PC-9 (cell line): ENCODE data around the gene NELFB.

ENCODE experiments used
- EZH2 ChIP-seq: fragments of 200-600 bp; sonication (generic); IDR thresholded peaks from 2 replicates; pipeline ENCODE4 v1.8.0; 2017; ENCODE audit warnings: antibody characterized with exemption, low read depth
- TF ChIP-seq, protein P1 (sequence below): fragments of 200-600 bp; sonication (generic); conservative IDR thresholded peaks from 2 replicates; pipeline ENCODE4 v1.6.1; 2017; ENCODE audit warnings: mixed run types, antibody characterized with exemption, mild to moderate bottlenecking, moderate library complexity

DNA sequence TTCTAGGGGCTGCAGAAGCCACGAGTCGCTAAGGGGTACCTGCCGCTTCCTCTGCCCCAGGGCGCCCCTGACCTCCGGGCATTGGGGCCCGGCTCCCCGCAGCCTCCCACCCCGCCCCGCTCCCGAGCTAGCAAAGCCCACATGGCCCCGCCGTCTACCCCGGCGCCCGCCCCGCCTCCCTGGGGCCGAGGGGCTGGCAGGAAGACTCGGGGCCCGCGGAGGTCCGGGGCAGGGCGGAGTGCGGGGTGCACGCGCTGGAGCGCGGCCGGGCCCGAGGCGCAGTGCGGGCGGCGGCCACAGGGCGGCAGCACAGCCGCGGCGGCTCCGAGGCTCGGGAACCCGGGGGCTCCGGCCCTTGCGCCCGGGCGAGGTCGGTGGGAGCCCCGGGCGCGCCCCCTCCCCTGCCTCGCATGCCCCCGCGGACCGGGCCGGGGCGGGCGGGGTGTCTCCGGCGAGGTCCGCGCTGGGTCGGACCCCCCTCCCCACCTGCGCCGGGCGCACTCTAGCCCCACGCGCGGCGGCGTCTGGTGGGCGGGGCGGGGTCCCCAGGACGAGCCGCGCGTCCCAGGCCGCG, 40.2 kb downstream of the NELFB start:
- TF ChIP-seq, protein P1, sequence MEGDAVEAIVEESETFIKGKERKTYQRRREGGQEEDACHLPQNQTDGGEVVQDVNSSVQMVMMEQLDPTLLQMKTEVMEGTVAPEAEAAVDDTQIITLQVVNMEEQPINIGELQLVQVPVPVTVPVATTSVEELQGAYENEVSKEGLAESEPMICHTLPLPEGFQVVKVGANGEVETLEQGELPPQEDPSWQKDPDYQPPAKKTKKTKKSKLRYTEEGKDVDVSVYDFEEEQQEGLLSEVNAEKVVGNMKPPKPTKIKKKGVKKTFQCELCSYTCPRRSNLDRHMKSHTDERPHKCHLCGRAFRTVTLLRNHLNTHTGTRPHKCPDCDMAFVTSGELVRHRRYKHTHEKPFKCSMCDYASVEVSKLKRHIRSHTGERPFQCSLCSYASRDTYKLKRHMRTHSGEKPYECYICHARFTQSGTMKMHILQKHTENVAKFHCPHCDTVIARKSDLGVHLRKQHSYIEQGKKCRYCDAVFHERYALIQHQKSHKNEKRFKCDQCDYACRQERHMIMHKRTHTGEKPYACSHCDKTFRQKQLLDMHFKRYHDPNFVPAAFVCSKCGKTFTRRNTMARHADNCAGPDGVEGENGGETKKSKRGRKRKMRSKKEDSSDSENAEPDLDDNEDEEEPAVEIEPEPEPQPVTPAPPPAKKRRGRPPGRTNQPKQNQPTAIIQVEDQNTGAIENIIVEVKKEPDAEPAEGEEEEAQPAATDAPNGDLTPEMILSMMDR = peak; percentile 15; the same call in 1 of the 2 replicates
- TF ChIP-seq EZH2 = no peak
